Lower leg skin (tissue), 3 donors: ENCODE measurements around the gene DOLK.

Experiments used
- CTCF ChIP-seq, 3 donors: fragments of 450-650 bp; IDR thresholded peaks; one replicate each; pipeline ENCODE4 v1.5.1; 2016; ENCODE audit warnings: antibody characterized with exemption in 3 of 3, mild to moderate bottlenecking in 3 of 3, moderate library complexity in 2 of 3
- POLR2A ChIP-seq, 2 donors: fragments of 450-650 bp; IDR thresholded peaks; one replicate each; pipeline ENCODE4 v1.6.1; 2016 to 2017; ENCODE audit warnings: antibody characterized with exemption in 2 of 2, mild to moderate bottlenecking in 1 of 2, moderate library complexity in 1 of 2

DNA sequence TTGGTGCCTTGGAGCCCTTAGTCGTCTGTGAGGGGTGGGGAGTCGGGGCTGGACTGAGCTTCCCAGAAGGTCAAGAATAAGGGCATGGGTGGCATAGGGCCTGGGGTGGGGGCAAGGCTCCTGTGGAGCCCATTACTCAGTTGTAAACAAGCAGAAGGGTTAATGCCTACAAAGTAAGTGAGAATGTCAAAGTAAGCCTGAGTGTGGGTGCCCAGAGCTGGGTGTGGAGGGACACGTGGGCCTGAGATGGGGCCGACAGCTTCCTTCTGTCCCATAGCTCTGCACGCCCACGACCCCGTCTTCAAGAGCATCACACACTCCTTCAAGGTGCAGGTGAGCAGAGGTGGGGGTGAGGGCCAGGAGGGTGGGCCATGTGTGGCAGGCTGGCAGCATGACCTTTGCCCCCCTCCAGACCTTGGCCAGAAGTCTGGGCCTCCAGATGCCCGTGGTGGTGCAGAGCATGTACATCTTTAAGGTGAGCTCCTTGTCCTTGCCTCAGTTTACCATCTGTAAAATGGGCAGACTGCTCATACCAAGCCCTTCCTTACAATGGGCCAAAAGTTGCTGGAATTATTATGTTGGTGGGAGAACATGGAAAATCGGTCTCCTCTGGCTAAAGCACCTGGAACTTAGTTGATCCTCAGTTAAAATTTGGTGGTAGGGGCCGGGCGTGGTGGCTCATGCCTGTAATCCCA, 11.1 kb downstream of the DOLK start:
- TF ChIP-seq CTCF (IDR thresholded peaks at IDR 0.05) (no peak), POLR2A (IDR thresholded peaks at IDR 0.05) (no peak)
